HFF-Myc (cell line): ENCODE measurements around the gene VSIG10.

Experiments used
- DNase-seq: peaks from one replicate; pipeline ENCODE4 v3.0.0-alpha.2; 2011; ENCODE audit warnings: low read depth; ENCODE audit errors: extremely low read depth
- H3K4me3 ChIP-seq: replicated peaks from 2 replicates; pipeline ENCODE4 v1.5.1; 2011; ENCODE audit warnings: low read depth, mild to moderate bottlenecking, control low read depth, low read length
- CTCF ChIP-seq: IDR thresholded peaks from 2 replicates; pipeline ENCODE4 v1.5.1; 2012; ENCODE audit warnings: mild to moderate bottlenecking, low read depth, low read length, control low read depth; ENCODE audit errors: missing control alignments

The VSIG10 gene

DNA sequence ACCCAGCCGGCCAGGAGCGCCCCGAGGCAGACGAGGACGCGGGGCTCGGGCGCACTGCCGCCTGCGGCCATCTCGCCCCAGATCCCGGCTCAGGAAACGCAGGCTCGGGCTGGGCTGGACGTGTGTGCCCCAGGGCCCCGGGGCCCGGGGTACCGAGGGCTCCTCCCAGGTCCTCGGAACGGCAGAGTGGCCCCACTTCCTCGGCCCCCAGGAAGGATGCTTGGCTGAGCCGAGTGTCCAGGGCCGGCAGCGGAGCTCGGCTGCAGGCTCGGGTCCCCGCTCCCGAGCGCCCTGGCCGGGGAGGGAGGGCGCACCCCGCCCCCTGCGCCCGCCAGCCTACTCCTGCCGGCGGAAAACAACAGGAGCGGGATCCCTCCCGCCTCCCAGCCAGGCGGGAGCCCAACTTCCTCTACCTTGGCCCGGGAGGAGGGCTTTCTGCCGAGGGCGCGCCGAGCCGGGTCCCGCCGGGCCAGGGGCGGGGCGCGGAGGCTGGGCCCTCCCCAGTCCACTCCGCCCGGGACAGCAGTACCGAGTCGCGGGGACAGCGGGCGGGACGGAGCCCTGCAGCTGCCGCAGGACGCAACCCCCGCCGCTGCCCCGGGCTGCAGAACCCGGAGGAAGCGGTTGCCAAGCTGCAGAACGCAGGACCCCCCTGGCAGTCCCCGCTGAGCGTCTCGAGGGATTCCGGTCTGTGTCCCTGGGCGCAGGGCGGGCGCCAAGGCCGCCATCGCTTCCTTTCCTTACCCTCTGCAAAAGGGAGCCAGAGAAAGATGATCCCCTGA lies at the start of gene VSIG10:
Gene VSIG10 (minus strand): TSS at position 411 of the 782 bp plus-strand sequence. CDS start 340 bp downstream, at position 71.
- TF ChIP-seq CTCF: no peak
- no peak for DNase-seq

DNA sequence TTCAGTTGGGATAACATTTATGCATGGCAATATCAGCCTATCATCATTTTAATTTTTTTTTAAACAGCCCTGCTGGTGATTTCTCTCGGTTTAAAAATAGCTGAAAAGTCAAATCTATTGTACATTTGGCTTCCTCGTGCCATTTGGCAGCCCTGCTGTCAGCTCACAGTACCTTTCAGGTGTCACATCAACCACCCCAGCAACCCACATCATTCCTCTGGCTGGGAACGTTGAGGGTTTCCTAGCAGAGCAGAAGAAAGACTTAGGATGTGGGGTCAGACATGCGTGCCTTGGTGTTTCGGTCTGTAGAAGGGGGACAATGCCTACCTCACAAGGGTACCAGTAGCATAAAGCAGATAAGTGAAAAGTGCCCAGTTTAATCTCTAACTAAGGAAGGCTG lies 47.9 kb upstream of the VSIG10 start:
- DNase-seq: no peak
- H3K4me3 ChIP-seq: no peak overlapping the region
- no peak for TF ChIP-seq CTCF

More for the DNA sequence above, at the start of gene VSIG10:
- peak within 1 kb of the TSS; percentile 73 for H3K4me3 ChIP-seq

- DNase-seq: no peak
- no peak overlapping the region for H3K4me3 ChIP-seq
- TF ChIP-seq CTCF: no peak
These were observed 46.8 kb upstream of the VSIG10 start for GRCh38 chr12:118150625-118151024.

- TF ChIP-seq CTCF: no peak
- DNase-seq: no peak
- H3K4me3 ChIP-seq: no peak overlapping the region
These were observed 44.5 kb upstream of the VSIG10 start for GRCh38 chr12:118148287-118148686.

DNA sequence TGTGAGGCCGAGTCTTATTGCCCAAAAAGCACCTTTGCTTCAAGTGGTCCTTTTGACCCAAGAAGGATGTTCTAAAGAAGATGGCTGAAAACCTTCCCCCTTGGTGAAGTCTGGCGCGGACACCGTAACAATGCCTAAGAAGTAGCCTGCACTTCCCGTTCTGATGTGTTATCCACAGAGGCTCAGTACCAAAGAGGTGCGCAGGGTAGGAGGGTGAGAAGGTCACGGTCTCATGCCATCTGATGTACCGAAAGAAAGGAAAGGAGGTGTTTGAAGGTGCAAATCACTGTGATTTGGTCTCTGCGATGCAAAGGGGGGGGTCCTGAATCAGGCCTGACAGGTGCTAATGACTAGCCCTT lies 42.0 kb upstream of the VSIG10 start:
- no peak overlapping the region for H3K4me3 ChIP-seq
- DNase-seq: no peak
- TF ChIP-seq CTCF: no peak

GRCh38 chr12:118145113-118145797 lies 41.4 kb upstream of the VSIG10 start:
- DNase-seq: no peak
- H3K4me3 ChIP-seq: no peak overlapping the region
- no peak for TF ChIP-seq CTCF
